ENCODE data around the gene GPSM1.
"Not testable (repeated sequence)": the region's sequence is repeated elsewhere in the genome, so short reads cannot be mapped to it uniquely, and the experiment has no call there.

The GPSM1 gene

DNA sequence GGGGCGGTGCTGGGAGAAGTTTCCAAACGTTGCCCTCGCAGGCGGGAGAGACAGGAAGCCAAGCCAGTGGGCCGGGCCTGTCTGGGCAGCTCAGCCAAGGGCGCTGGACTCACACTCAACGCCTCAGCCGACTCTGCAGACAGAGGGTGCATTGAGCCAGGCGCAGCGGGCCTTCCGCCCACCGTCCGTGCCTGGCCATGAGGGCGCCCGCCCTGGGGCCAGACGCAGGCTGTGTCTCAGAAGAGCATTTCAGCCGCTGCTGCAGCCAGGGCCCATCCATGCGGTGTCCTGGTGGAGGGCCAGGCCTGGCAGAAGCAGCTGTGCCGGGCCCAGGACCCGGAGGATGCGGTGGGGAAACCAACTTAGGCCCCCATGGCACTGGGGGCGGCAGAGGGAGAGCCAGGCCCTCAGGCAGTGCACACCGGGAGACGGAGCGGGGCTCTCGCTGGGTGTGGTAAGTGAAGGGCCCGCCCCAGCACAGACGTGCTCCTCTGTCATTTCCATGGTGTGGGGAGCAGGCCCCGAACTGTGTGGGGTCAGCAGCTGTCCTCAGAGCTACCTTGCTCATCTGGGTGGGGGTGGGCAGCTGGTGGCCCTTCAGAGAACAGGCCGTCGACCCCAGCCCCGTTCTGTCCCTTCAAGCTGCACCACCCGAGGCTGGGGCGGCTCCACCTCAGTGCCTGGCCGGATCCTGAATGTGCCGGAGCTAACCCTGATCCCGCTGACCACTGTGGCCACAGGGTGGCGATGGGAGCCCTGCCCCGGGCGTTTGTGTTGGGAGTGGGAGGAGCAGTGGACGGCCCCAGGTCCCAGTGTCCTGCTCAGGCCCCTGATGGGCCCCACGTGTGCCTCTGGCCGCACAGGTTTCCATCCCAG lies 18.2 kb downstream of the GPSM1 start:
- no peak for DNase-seq (ENCODE audit: low read depth in 2 of 2)

DNA sequence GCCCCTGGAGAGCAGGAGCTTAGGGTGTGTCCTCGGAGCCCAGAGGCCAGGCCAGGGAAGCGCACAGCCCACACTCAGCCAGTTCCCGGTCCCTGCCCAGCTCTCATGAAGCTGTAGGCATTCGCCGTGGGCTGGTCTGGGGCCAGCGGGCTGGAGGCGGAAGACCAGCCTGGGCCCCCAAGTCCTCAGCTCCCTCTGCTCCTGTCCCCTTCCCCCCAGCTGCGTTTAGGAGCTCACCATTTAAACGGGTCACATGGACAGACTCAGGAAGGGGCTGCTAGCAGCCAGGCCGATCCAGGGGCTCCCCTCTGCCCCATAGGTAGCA lies 18.8 kb downstream of the GPSM1 start:
- DNase-seq (ENCODE audit: low read depth in 2 of 2), result no peak

DNA sequence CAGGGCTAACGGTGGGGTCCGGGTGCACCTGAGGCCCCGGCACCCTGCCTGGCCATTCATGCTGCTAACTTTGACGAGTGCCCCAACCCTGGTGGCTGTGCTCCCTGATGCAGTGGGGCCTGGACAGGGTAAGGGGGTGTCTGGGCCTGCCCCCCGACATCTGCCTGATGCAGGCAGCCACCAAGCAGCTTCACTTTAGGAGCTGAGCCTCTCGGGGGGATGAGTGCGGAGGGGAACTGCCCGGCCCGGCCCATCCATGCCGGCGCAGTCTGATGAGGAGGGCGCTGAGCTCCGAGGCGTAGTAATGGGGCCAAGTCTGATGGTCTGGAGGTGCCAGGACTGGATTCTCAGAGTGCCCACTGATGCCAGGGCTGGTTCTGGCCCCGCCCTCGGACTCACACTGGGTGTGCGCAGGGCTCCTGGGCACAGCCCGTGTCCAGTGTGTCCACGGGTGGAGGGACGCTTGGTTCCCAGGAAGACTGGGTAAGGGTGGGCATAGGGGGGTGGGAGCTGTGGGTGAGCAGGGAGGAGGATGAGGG lies 19.7 kb downstream of the GPSM1 start:
- no peak for DNase-seq (ENCODE audit: low read depth in 2 of 2)

DNA sequence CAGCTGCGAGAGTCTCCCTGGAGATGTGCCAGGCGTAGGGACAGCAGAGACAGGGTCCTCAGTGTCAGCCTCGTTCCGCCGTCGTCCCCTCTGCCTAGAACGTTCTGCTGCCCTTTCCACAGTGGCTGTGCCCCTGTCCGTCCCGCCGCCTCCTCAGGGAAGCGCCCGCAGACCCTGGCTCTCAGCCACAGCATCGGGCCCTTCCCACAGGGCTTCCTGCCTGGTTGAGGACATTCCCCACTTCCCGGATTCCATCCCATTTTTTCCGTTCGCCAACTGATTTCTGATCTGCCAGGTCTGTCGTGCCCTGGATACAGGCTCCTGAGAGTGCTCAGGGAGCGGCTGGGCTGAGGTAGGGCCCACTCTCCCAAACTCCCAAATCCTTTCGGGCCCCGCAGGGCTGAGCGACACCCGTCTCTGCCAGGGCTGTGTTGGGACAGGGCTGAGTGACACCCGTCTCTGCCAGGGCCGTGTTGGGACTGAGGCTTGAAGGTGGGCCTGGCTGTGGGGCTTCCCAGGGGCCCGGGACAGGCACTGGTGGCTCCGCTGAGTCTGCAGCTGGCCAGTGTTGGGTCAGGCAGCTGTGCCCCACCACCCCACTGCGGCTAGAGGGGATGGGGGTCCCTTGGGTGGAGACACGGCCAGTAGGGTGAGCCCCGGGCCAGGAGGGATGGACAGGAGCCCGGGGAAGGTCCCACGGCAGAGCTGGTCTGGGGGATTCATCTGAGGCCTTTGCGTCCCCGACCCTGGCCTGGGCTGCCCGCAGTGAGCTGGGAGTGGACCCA lies 20.3 kb downstream of the GPSM1 start:
- DNase-seq (ENCODE audit: low read depth in 2 of 2), result no peak

DNA sequence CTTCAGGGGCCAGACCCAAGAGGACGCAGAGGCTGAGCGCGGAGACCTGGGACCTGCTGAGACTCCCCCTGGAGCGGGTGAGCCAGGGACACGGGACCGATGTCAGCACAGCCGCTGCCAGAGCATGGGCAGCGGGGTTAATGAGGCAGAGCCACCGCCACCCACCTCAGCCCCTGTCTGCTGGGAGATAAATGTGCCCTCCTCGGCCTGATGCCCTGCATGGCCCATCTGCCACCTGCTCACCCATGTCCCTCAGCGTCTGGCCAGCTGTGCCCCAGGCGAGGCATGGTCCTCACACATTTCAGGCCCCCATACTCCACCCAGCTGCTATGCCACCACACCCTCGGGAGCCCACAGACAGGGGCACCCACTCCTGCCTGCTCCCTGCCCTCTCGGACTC lies 21.4 kb downstream of the GPSM1 start:
- DNase-seq (ENCODE audit: low read depth in 2 of 2), result no peak

DNA sequence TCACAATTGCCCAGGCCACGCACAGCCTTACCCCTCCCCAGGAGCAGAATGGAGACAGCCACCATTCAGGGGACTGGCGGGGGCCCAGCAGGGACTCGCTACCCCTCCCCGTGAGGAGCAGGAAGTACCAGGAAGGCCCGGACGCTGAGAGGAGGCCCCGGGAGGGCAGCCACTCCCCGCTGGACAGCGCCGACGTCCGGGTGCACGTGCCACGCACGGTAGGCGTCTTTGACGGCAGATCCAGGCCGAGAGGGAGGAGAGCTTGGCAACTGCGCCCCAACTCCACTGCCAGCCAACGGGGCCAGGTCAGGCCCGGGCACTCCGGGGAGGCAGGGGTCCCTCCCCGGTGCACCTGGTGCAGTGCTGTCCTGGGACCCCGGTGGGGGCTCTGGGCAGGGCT lies 22.2 kb downstream of the GPSM1 start:
- no peak for DNase-seq (ENCODE audit: low read depth in 2 of 2)

DNA sequence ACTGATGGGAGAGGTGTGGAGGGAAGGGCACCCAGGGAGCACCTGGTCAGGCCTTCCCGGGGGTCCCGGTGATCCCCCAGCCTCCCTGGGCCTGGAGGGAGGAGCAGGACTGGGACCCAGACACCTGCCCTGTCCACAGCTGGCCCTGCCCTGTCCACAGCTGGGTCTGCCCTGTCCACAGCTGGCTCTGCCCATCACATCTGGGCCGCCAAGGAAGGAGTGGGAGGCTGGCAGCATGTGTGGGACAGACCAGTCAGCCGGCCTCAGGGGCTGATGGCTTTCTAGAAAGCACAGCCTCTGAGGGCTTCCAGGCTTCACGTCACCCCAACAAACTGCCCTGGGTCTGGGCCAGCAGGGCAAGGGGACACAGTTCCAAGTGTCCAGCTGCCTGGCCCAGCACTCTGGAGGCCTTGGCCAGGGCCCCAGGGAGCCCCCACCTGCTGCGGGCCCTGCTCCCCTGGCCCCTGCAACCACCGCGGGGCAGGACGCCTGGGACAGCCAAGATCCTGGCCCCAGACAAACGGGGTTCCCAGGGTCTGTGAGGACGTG lies 24.0 kb downstream of the GPSM1 start:
- no peak for DNase-seq (ENCODE audit: low read depth in 2 of 2)

DNA sequence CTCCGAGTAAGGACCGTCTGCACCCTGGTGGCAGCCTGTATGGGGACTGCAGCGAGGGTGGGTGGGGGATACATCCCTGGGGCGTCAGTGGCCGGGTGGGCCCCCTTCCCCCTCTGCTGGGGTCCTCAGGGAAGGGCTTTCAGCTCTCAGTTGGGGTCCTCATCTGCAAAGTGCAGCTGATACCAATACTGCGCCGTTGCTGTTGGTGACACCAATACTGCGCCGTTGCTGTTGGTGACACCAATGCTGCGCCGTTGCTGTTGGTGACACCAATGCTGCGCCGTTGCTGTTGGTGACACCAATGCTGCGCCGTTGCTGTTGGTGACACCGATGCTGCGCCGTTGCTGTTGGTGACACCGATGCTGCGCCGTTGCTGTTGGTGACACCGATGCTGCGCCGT lies 24.5 kb downstream of the GPSM1 start:
- DNase-seq (ENCODE audit: low read depth in 2 of 2), result not testable (repeated sequence)

DNA sequence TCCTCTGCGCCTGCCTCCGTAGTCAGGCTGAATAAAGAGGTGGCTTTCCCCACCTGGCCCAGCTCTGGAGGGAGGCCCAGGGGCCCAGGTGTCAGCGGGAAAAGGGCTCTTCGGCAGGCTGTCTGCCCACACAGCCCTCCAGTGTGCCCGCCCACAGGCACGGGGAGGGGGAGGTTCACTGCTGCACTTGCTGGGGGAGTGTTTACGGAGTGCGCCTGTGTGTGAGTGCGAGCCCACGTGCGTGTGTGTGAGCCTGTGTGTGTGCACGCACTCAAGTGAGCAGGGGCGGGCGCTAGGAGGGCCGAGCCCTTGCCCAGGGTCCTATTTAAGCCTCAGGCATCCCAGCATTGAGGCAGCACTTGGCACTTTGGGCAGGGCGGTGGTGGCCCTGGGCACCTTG lies 25.3 kb downstream of the GPSM1 start:
- DNase-seq (ENCODE audit: low read depth in 2 of 2), result no peak

DNA sequence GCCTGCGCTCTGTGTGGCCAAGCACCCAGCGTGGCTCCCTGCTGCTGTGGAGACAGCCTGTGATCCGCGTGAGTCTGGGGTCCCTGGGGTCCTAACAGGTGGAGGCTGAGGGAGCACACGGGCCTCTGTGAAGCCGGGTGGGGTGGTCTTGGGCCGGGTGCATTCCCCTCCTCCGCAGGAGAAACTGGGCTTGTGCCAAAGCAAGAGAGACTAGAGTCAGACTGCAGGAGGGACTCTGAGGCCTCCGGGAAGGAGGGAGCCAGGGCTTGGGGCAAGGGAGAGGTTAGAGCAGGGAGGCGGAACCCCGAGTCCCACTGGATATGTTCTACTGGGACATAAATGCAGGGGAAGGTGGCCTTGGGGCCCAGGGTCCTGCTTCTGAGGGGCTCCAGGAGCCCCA lies 25.7 kb downstream of the GPSM1 start:
- no peak for DNase-seq (ENCODE audit: low read depth in 2 of 2)

DNA sequence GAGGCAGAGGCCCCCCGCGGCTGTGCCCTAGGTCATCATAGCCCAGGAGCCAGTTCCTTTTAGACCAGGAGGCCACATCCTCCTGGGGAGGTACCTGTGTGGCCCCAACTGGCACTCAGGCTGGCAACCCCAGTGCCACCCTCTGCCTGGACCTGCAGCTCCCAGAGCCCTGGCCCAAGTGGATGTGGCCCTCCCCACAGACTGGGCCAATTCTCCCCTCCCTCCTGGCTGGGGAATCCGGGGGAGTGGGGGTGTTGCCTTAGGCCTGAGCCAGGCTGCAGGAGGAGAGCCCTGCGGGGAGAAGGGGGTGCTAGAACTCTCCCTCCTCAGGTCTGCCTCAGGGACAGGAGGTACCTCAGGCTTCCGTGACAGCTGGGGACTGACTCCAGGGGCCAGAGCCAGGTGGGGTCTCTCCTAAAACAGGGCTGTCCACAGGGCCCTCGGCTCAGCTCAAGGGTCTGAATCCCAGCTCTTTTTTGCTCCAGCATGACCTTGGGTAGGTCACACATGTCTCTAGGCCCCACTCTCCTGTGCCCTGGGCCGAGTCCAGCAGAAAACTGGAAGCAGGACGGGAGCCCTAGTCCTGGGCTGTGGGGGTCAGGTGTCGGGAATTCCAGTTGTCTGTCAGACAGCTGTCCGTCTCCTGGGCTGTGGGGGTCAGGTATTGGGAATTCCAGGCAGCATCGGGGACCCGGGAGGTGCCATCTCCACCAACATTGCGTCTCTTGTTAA lies 26.6 kb downstream of the GPSM1 start:
- no peak for DNase-seq (ENCODE audit: low read depth in 2 of 2)

DNA sequence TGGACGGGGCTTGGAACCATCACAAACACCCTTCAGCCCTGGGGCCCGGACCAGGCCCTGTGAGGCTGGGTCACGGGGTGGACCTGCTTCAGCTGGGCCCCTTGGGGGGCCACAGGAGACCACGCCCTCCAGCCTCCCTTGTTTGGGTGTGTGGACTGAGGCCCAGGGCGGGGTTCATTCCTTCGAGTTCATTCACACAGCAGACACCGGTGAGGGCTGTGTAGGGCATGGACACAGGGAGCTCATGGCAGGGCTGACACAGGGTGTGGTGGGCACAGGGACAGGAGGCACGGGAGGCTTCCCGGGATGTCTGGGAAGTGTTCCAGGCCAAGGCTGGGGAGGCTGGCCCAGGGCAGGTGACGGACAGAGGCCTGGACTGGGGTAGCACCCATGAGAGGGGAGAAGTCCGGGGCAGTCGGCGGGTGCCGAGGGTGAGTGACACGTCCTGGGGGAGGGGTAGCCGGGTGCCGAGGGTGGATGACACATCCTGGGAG lies 27.3 kb downstream of the GPSM1 start:
- no peak for DNase-seq (ENCODE audit: low read depth in 2 of 2)

DNA sequence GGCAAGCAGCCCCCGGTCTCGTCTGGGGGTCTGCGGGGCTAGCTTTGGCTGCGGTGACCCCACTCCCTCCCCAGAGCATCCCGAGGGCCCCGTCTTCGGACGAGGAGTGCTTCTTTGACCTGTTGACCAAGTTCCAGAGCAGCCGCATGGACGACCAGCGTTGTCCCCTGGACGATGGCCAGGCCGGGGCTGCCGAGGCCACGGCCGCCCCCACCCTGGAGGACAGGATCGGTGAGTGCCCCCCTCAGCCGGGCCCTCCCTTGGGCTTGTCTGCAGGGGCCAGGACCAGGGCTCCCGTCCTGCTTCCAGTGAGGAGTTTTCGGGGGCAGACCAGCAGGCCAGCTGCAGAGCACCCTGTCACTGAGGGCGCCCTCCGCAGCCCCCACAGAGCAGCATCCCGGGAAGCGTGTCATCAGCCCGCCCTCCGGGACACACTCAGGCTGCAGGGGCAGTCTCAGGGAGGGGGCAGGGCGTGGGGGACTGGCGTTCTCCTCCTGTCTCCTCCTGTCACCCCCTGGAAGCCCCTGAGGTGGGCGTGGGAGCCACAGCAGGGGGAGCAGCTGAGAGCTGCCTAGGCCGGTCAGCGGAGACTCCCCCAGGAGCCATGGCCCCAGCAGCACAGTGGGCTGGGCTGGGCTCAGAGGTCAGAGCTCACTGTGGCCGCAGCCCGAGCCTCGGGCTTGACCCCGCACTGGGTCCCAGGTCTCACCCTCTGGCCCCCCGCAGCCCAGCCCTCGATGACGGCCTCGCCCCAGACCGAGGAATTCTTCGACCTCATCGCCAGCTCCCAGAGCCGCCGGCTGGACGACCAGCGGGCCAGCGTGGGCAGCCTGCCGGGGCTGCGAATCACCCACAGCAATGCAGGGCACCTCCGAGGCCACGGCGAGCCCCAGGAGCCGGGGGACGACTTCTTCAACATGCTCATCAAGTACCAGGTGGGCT lies 28.5 kb downstream of the GPSM1 start:
- DNase-seq (ENCODE audit: low read depth in 2 of 2), result no peak

DNA sequence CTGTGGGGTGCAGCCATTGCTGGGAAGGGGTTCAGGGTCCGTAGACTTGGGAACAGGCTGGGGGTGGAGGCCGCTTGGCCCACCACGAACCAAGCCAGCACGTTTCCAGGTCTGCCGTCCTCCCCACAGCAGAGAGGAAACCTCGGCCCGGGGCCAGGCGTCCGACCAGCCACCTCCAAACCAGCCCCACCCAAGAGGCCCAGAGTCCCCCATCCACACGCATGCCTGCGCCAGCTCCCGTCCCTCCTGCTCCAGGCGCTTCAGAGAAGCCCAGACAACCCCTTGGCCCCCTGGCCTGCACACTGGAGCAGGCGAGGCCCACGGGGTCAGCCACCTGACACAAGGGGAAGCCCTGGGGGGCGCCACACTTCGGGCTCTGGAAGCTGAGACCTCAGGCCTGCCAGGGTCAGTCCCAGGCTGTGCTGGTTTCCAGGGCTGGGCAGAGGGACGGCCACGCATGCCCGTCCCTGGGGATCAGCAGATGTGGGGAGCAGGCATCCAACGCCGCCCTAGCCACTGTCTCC lies 29.9 kb downstream of the GPSM1 start:
- DNase-seq (ENCODE audit: low read depth in 2 of 2), result no peak

DNA sequence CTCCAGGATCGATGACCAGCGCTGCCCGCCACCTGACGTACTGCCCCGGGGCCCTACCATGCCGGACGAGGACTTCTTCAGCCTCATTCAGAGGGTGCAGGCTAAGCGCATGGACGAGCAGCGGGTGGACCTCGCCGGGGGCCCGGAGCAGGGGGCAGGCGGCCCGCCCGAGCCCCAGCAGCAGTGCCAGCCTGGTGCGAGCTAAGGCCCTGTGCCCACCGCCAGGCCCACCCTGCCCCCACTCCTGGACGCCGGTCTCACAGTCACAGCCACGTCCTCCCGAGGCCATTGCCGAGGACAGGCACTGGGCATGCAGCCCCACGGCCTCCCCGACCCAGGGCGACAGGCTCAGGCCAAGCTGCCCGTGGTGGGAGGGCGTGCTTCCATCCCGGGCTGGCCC lies 30.7 kb downstream of the GPSM1 start:
- DNase-seq (ENCODE audit: low read depth in 2 of 2), result no peak

DNA sequence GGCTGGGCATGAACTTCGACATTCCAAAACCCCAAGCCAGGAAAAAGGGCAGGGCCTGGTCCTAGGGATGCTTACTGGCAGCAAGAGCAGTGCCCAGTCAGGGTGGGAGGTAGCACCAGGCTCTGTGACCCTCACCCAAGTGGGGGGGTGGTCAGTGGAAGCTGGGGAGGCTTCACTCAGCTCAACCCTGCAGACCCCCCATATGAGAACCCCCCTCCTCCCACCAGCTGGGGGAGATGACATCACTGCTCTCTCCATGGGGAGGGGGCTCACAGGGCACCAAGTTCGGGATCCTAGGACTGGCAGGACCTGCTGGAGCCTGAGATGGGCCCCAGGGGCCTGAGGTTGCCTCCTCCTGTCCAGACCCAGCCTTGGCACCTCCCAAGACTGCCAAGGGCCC lies 31.5 kb downstream of the GPSM1 start:
- no peak for DNase-seq (ENCODE audit: low read depth in 2 of 2)

DNA sequence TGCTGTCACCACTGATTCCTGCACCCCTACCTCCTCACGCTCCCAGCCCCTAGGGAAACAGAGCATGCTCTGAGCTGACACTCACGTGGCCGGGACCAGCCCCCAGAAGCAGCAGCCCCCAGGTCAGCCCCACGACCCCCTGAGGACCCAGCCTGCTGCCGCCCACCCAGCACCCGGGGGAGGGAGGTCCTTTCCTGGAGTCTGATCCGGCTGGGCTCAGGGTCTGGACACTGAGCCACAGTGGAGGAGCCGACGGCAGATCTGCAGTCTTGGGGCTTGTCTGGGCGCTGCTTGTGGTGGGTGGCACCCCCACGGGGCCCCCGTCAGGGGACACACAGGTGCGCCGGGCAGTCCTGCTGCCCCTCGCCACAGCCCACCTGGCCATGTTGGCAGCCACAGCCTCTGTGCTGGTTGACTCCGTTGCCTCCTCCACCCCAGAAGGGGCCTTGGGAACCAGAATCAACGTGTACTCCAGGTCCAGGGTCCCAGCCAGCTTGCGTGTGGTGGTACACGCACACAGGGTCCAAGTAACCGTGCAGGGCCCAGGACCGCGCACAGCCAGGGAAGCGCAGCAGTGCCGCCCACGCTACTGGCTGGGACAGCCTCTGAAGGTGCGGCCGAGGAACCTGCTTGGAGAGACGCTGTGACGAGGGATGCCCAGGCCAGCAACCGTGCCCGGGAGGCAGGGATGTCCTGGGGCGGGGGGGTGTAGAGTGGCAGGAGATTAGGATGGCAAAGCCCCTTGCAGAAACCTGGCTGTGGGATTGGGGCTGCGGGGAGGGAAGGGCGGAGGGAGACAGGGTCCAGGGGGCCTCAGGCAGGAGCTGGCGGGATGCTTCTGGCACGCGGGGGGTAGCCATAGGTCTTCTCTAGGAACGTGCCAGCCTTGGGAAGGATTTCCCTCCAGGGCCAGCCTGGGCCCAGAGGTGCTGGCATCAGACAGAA lies 32.7 kb downstream of the GPSM1 start:
- no peak for DNase-seq (ENCODE audit: low read depth in 2 of 2)

DNA sequence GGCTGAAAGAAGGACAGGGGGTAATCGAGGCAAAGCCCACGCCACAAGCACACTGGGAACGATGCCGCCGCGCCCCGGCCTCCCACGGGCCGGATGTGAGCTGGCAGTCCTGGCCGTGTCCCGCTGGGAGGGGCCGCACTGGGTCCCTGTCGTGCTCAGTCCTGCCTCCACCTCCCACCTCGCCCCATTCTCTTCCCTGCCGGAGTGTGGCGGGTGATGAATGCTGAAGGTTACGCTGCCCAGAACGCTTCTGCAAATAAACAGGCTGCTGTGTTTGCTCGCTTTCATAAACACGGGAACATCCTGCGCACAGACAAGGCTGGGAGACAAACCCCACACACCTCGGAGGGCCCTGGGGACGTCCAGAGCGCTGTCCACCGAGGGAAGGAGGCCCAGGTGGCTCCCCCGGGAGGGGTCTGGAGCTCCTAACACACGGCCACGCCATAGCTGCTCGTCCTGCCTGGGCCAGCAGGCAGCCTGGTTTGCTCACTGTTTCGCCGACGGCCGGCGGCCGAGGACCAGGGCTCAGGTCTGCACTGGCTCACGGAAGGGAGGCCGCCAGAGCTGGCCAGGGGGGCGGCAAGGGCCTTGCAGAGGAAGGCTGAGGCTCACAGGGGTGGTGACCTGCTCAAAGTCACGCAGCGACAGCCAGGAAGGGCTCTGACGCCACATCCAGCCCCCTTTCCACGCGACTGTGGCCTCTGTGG lies 33.9 kb downstream of the GPSM1 start:
- no peak for DNase-seq (ENCODE audit: low read depth in 2 of 2)

Measured in stimulated activated CD8-positive, alpha-beta memory T cell treated with anti-CD3 and anti-CD28 coated beads, Interleukin-2, amount 100 ng/mL, for 48 hours (primary cell).